ENCODE measurements around the gene ATXN7L1. TPM values are rescaled to one million over a fixed set of nuclear protein-coding genes. Genes with fewer than 3 reads are reported as not detected.

ATXN7L1 gene
- total and polyA plus RNA-seq, 7 donors: 5.4 to 20.5 (median 12.8) TPM

GRCh38 chr7:105775580-105775979 is 100.8 kb downstream of the ATXN7L1 start:
- H3K4me3 ChIP-seq: no peak overlapping the region
- no peaks in the 10 kb centered on the region for H3K9me3 ChIP-seq
- no peaks in the 10 kb centered on the region for H3K27me3 ChIP-seq
- TF ChIP-seq CTCF (IDR thresholded peaks at IDR 0.05) (no peak), POLR2AphosphoS5 (IDR thresholded peaks at IDR 0.05) (no peak), EP300 (IDR thresholded peaks at IDR 0.05) (no peak), POLR2A (IDR thresholded peaks at IDR 0.05) (no peak)
- DNase-seq: no peak
- intact Hi-C loops (cut with DNase I): loop anchor here (10.0 kb wide), 1 partner anchor 369 kb away; no protein-coding TSS in a partner anchor
- H3K36me3 ChIP-seq: no peaks in the 10 kb centered on the region
- H3K27ac ChIP-seq: peak overlapping the region in 3 of 4 donors; percentile 53 to 65 (median 64)
- peaks cover 0 to 51% (median 41%) of the 10 kb centered on the region in 4 donors for H3K4me1 ChIP-seq
- 92 to 93% methylated on average over 6 of the region's 6 CpGs for WGBS, 2 donors

- 92% methylated on average over 3 of the region's 3 CpGs for WGBS, 2 donors
- no peaks in the 10 kb centered on the region for H3K9me3 ChIP-seq
- H3K4me1 ChIP-seq: peaks cover 0 to 52% (median 48%) of the 10 kb centered on the region in 4 donors
- no peak for DNase-seq
- H3K36me3 ChIP-seq: no peaks in the 10 kb centered on the region
- no peaks in the 10 kb centered on the region for H3K27me3 ChIP-seq
- TF ChIP-seq POLR2AphosphoS5 (IDR thresholded peaks at IDR 0.05): no peak
- no peak for TF ChIP-seq POLR2A (IDR thresholded peaks at IDR 0.05)
- no peak for TF ChIP-seq CTCF (IDR thresholded peaks at IDR 0.05)
- no peak for TF ChIP-seq EP300 (IDR thresholded peaks at IDR 0.05)
- H3K4me3 ChIP-seq: no peak overlapping the region
- no peak overlapping the region for H3K27ac ChIP-seq
- intact Hi-C loops (cut with DNase I): loop anchor here (5.0 to 10.0 kb wide), 2 partner anchors 159 to 372 kb away; no protein-coding TSS in a partner anchor
Observed at GRCh38 chr7:105773030-105773460, 103.4 kb downstream of the ATXN7L1 start.

GRCh38 chr7:105769901-105770628 is 106.3 kb downstream of the ATXN7L1 start:
- WGBS, 2 donors: 66 to 82% methylated on average over 9 of the region's 9 CpGs
- Histone ChIP-seq H3K9me3 (no peaks in the 10 kb centered on the region), H3K27ac (peak overlapping the region; percentile 1 to 74 (median 55)), H3K4me3 (no peak overlapping the region), H3K36me3 (no peaks in the 10 kb centered on the region), H3K27me3 (no peaks in the 10 kb centered on the region), H3K4me1 (peaks cover 0 to 27% (median 21%) of the 10 kb centered on the region in 4 donors)
- TF ChIP-seq EP300 (IDR thresholded peaks at IDR 0.05) (no peak), POLR2AphosphoS5 (IDR thresholded peaks at IDR 0.05) (peak in 1 of 4 donors; percentile 29)
- intact Hi-C loops (cut with DNase I): loop anchor here (5.0 to 10.0 kb wide), 2 partner anchors 162 to 375 kb away; no protein-coding TSS in a partner anchor
- DNase-seq: peak; percentile 66

GRCh38 chr7:105768898-105769507 is 107.4 kb downstream of the ATXN7L1 start:
- Histone ChIP-seq H3K4me1 (peaks cover 0 to 28% (median 21%) of the 10 kb centered on the region in 4 donors), H3K27ac (peak overlapping the region in 3 of 4 donors; percentile 41 to 74 (median 69)), H3K36me3 (no peaks in the 10 kb centered on the region), H3K27me3 (no peaks in the 10 kb centered on the region), H3K4me3 (no peak overlapping the region), H3K9me3 (no peaks in the 10 kb centered on the region)
- DNase-seq: no peak
- WGBS, 2 donors: 93 to 97% methylated on average over 9 of the region's 9 CpGs
- intact Hi-C loops (cut with DNase I): no loop called here
- no peak for TF ChIP-seq EP300 (IDR thresholded peaks at IDR 0.05)
- no peak for TF ChIP-seq POLR2AphosphoS5 (IDR thresholded peaks at IDR 0.05)
- TF ChIP-seq POLR2A (IDR thresholded peaks at IDR 0.05): no peak
- TF ChIP-seq CTCF (IDR thresholded peaks at IDR 0.05): no peak

- Histone ChIP-seq H3K27me3 (no peaks in the 10 kb centered on the region), H3K4me3 (no peak overlapping the region), H3K9me3 (no peaks in the 10 kb centered on the region), H3K4me1 (peaks cover 0 to 28% (median 18%) of the 10 kb centered on the region in 4 donors), H3K27ac (no peak overlapping the region), H3K36me3 (no peaks in the 10 kb centered on the region)
- 97 to 98% methylated on average over 3 of the region's 3 CpGs for WGBS, 2 donors
- TF ChIP-seq CTCF (IDR thresholded peaks at IDR 0.05) (no peak), EP300 (IDR thresholded peaks at IDR 0.05) (no peak), POLR2AphosphoS5 (IDR thresholded peaks at IDR 0.05) (no peak), POLR2A (IDR thresholded peaks at IDR 0.05) (no peak)
- no peak for DNase-seq
- intact Hi-C loops (cut with DNase I): no loop called here
Observed at GRCh38 chr7:105768117-105768516, 108.3 kb downstream of the ATXN7L1 start.
